ENCODE measurements around the gene UNC80.

The UNC80 gene

GRCh38 chr2:209913786-209914345 lies 142.2 kb downstream of the UNC80 start:
- peak in 1 of 2 experiments; percentile 23 for DNase-seq

- no peak for DNase-seq
Observed at GRCh38 chr2:209917154-209917771, 145.6 kb downstream of the UNC80 start.

GRCh38 chr2:209918251-209918650 lies 146.6 kb downstream of the UNC80 start:
- no peak for DNase-seq

- DNase-seq, result no peak
Observed at GRCh38 chr2:209922116-209922515, 150.5 kb downstream of the UNC80 start.

GRCh38 chr2:209929369-209929768 lies 157.7 kb downstream of the UNC80 start:
- no peak for DNase-seq

- DNase-seq, result peak; percentile 76 to 87
Observed at GRCh38 chr2:209933499-209934483, 162.2 kb downstream of the UNC80 start.

GRCh38 chr2:209936106-209936666 lies 164.6 kb downstream of the UNC80 start:
- peak in 1 of 2 experiments; percentile 7 for DNase-seq

GRCh38 chr2:209937893-209938292 lies 166.3 kb downstream of the UNC80 start:
- no peak for DNase-seq

GRCh38 chr2:209938906-209939305 lies 167.3 kb downstream of the UNC80 start:
- no peak for DNase-seq

GRCh38 chr2:209940936-209941335 lies 169.3 kb downstream of the UNC80 start:
- DNase-seq, result no peak

- DNase-seq, result no peak
Observed at GRCh38 chr2:209942426-209942825, 170.8 kb downstream of the UNC80 start.

GRCh38 chr2:209942936-209943605 lies 171.4 kb downstream of the UNC80 start:
- DNase-seq, result no peak

- DNase-seq, result no peak
Observed at GRCh38 chr2:209943776-209944175, 172.1 kb downstream of the UNC80 start.

- DNase-seq, result peak in 1 of 2 experiments; percentile 24
Observed at GRCh38 chr2:209946539-209946938, 174.9 kb downstream of the UNC80 start.

- DNase-seq, result peak in 1 of 2 experiments; percentile 15
Observed at GRCh38 chr2:209956271-209956670, 184.6 kb downstream of the UNC80 start.

GRCh38 chr2:209958016-209958415 lies 186.4 kb downstream of the UNC80 start:
- DNase-seq, result no peak

GRCh38 chr2:209960045-209960444 lies 188.4 kb downstream of the UNC80 start:
- no peak for DNase-seq

- DNase-seq, result peak; percentile 42 to 69
Observed at GRCh38 chr2:209960676-209961630, 189.3 kb downstream of the UNC80 start.

- DNase-seq, result no peak
Observed at GRCh38 chr2:209965723-209966122, 194.1 kb downstream of the UNC80 start.

GRCh38 chr2:209969692-209970091 lies 198.1 kb downstream of the UNC80 start:
- DNase-seq, result peak in 1 of 2 experiments; percentile 36

GRCh38 chr2:209970271-209970670 lies 198.6 kb downstream of the UNC80 start:
- DNase-seq, result no peak
